ENCODE results near the gene PTPRK. TPM values are rescaled to one million over a fixed set of nuclear protein-coding genes. Genes with fewer than 3 reads are reported as not detected.

Gene PTPRK
- total RNA-seq, 1 experiment from 2014 or later = 53.8 TPM

DNA sequence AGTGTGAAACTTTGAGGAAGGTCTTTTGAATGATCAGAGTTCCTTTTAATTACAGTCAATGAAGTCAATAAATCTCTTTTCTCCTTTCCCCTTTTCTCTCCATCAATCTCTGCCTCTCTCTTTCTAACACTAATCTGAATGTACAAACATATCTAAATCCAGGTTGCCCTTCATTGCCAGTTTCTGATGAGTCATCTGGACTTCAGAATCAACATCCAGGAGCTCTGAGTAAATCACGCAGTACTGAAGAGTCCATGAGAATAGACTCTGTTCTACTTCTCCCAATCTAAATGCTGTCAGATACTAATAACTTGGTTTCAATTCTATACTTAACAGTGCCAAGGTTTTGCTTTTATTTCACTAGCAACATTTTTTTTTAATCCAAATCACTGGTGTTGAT is 380.9 kb downstream of the PTPRK start:
- Histone ChIP-seq H3K4me3 (ENCODE audit: low read length) (no peak overlapping the region), H3K9ac (ENCODE audit: low read length) (no peak overlapping the region), H3K4me1 (ENCODE audit: insufficient read depth, low read length) (no peaks in the 10 kb centered on the region), H4K20me1 (ENCODE audit: low read length) (no peaks in the 10 kb centered on the region), H3K9me2 (replicated peaks; ENCODE audit: low read length) (no peaks in the 10 kb centered on the region), H3K9me3 (ENCODE audit: low read length) (no peaks in the 10 kb centered on the region), H2AFZ (ENCODE audit: low read length) (no peak overlapping the region), H3K79me2 (ENCODE audit: low read length) (no peaks in the 10 kb centered on the region), H3K27me3 (ENCODE audit: low read length) (no peaks in the 10 kb centered on the region), H3F3A (ENCODE audit: low read length, unreplicated experiment) (no peaks in the 10 kb centered on the region), H3K4me2 (ENCODE audit: low read length) (no peak overlapping the region), H3K27ac (ENCODE audit: low read length) (no peak overlapping the region), H3K36me3 (ENCODE audit: low read depth, low read length) (no peaks in the 10 kb centered on the region)
- intact Hi-C loops (cut with micrococcal nuclease) = no loop called here
- POLR2A ChIA-PET (ENCODE audit: unreplicated experiment) = no interaction called here
- CTCF ChIA-PET = no interaction called here
- peak; percentile 43 for DNase-seq
- peak; percentile 64 for ATAC-seq
- no peak for TF ChIP-seq EZH2phosphoT487 (IDR thresholded peaks at IDR 0.05; ENCODE audit: borderline replicate concordance, low read length)
- TF ChIP-seq EZH2 (IDR thresholded peaks at IDR 0.05; ENCODE audit: low read length, unreplicated experiment) = no peak
- no peak for TF ChIP-seq CTCF (conservative IDR thresholded peaks at IDR 0.05; ENCODE audit: low read depth, low read length)
- BruUV-seq (replicated peaks) = no TSS peak

GRCh38 chr6:128138694-128139093 is 381.7 kb downstream of the PTPRK start:
- ATAC-seq (no peak), DNase-seq (no peak)
- Histone ChIP-seq H3K9me2 (replicated peaks; ENCODE audit: low read length) (no peaks in the 10 kb centered on the region), H3F3A (ENCODE audit: low read length, unreplicated experiment) (no peaks in the 10 kb centered on the region), H3K4me2 (ENCODE audit: low read length) (no peak overlapping the region), H3K27me3 (ENCODE audit: low read length) (no peaks in the 10 kb centered on the region), H3K4me3 (ENCODE audit: low read length) (no peak overlapping the region), H3K79me2 (ENCODE audit: low read length) (no peaks in the 10 kb centered on the region), H3K4me1 (ENCODE audit: insufficient read depth, low read length) (no peaks in the 10 kb centered on the region), H3K9me3 (ENCODE audit: low read length) (no peaks in the 10 kb centered on the region), H4K20me1 (ENCODE audit: low read length) (no peaks in the 10 kb centered on the region), H3K27ac (ENCODE audit: low read length) (no peak overlapping the region), H2AFZ (ENCODE audit: low read length) (no peak overlapping the region), H3K36me3 (ENCODE audit: low read depth, low read length) (no peaks in the 10 kb centered on the region), H3K9ac (ENCODE audit: low read length) (no peak overlapping the region)
- BruUV-seq (replicated peaks) = no TSS peak
- POLR2A ChIA-PET (ENCODE audit: unreplicated experiment) = no interaction called here
- CTCF ChIA-PET = no interaction called here
- TF ChIP-seq CTCF (conservative IDR thresholded peaks at IDR 0.05; ENCODE audit: low read depth, low read length) (no peak), EZH2phosphoT487 (IDR thresholded peaks at IDR 0.05; ENCODE audit: borderline replicate concordance, low read length) (no peak), EZH2 (IDR thresholded peaks at IDR 0.05; ENCODE audit: low read length, unreplicated experiment) (no peak)
- intact Hi-C loops (cut with micrococcal nuclease) = no loop called here

DNA sequence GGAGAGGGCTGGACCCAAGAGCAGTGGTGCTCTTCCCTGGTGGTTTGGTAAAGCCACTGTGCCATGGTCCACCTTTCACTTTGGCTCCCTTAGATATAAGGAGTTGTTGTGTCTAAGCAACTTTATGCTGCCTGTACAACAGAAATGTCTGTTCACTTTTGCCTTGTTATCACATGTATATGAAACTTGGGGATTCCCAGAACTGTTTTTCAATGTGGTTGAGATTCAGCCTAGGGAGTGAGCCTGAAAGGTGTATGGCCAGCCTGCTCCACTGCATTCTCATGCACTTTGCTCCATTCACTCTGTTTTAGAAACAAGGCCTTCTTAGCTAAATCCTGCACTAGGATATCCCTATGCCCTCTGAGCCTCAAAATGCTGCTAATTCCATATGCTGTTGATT is 385.1 kb downstream of the PTPRK start:
- intact Hi-C loops (cut with micrococcal nuclease) = no loop called here
- H3K4me2 ChIP-seq (ENCODE audit: low read length) = no peak overlapping the region

More for the DNA sequence above, 385.1 kb downstream of the PTPRK start:
- POLR2A ChIA-PET (ENCODE audit: unreplicated experiment) = no interaction called here
- no peaks in the 10 kb centered on the region for H3K79me2 ChIP-seq (ENCODE audit: low read length)
- H3K9me2 ChIP-seq (replicated peaks; ENCODE audit: low read length) = no peaks in the 10 kb centered on the region
- H3K27ac ChIP-seq (ENCODE audit: low read length) = no peak overlapping the region
- TF ChIP-seq CTCF (conservative IDR thresholded peaks at IDR 0.05; ENCODE audit: low read depth, low read length) (no peak), EZH2phosphoT487 (IDR thresholded peaks at IDR 0.05; ENCODE audit: borderline replicate concordance, low read length) (no peak), EZH2 (IDR thresholded peaks at IDR 0.05; ENCODE audit: low read length, unreplicated experiment) (no peak)
- H2AFZ ChIP-seq (ENCODE audit: low read length) = no peak overlapping the region
- H3K4me3 ChIP-seq (ENCODE audit: low read length) = no peak overlapping the region
- CTCF ChIA-PET = no interaction called here
- no peaks in the 10 kb centered on the region for H3K27me3 ChIP-seq (ENCODE audit: low read length)
- no peak overlapping the region for H3K9ac ChIP-seq (ENCODE audit: low read length)
- no TSS peak for BruUV-seq (replicated peaks)
- DNase-seq = no peak
- no peaks in the 10 kb centered on the region for H4K20me1 ChIP-seq (ENCODE audit: low read length)
- H3K9me3 ChIP-seq (ENCODE audit: low read length) = no peaks in the 10 kb centered on the region
- 0 out of 2 replicates have a peak, but pooled peaks cover 3% of the 10 kb centered on the region for H3K4me1 ChIP-seq (ENCODE audit: insufficient read depth, low read length)
- ATAC-seq = no peak
- no peaks in the 10 kb centered on the region for H3K36me3 ChIP-seq (ENCODE audit: low read depth, low read length)
- H3F3A ChIP-seq (ENCODE audit: low read length, unreplicated experiment) = no peaks in the 10 kb centered on the region

Measured in PC-3 (cell line).